Mesothelial cell of epicardium (in vitro differentiated cells): ENCODE data around the gene SDC4. TPM values are rescaled to one million over a fixed set of nuclear protein-coding genes. Genes with fewer than 3 reads are reported as not detected.

ENCODE experiments used
- DNase-seq, 2 experiments: peaks; one replicate each; pipeline ENCODE4 v3.0.0; 2021; ENCODE audit warnings: low spot score in 2 of 2; ENCODE audit not compliant: unreplicated experiment in 2 of 2
- H3K27ac Mint-ChIP-seq: 2 replicates; pipeline ENCODE4 v1.8.0; 2021; ENCODE audit warnings: mixed read lengths
- H3K27me3 Mint-ChIP-seq: 2 replicates; pipeline ENCODE4 v1.8.0; 2021; ENCODE audit warnings: low read depth, mixed read lengths
- H3K36me3 Mint-ChIP-seq: 2 replicates; pipeline ENCODE4 v1.8.0; 2021; ENCODE audit warnings: mixed read lengths
- H3K4me1 Mint-ChIP-seq: 2 replicates; pipeline ENCODE4 v1.8.0; 2021; ENCODE audit warnings: mixed read lengths
- H3K4me3 Mint-ChIP-seq: 2 replicates; pipeline ENCODE4 v1.8.0; 2021; ENCODE audit warnings: mild to moderate bottlenecking, moderate library complexity, mixed read lengths
- H3K9me3 Mint-ChIP-seq: 2 replicates; pipeline ENCODE4 v1.8.0; 2021; ENCODE audit warnings: mixed read lengths
- CTCF ChIP-seq: fragments of 200-600 bp; sonication (generic); IDR thresholded peaks from one replicate; pipeline ENCODE4 v1.5.0; 2021; ENCODE audit warnings: antibody characterized with exemption; ENCODE audit not compliant: unreplicated experiment
- total RNA-seq: library from RNA; stranded (reverse); gene quantifications from 3 replicates; pipeline ENCODE4 v1.2.1, GENCODE V29; 2021

Gene SDC4
- total RNA-seq, 1 donor from 2014 or later, result 46.7 TPM

- peak in 1 of 2 experiments; percentile 62 for DNase-seq
- peaks cover 1% of the 10 kb centered on the region for H3K4me1 Mint-ChIP-seq
- peak; percentile 95 for TF ChIP-seq CTCF
- no peak within 1 kb of the TSS for H3K4me3 Mint-ChIP-seq
- no peaks in the 10 kb centered on the region for H3K9me3 Mint-ChIP-seq
- no peaks in the 10 kb centered on the region for H3K36me3 Mint-ChIP-seq
- H3K27ac Mint-ChIP-seq, result no peak within 1 kb of the TSS
- H3K27me3 Mint-ChIP-seq, result peaks cover 31% of the 10 kb centered on the region
Observed at GRCh38 chr20:45306431-45306982, 41.7 kb downstream of the SDC4 start, which contains the start of gene RBPJL. TSS of gene RBPJL (plus strand) at chr20:45306840. CDS start at chr20:45306923, 83 bp downstream.

GRCh38 chr20:45305262-45305661 is 43.0 kb downstream of the SDC4 start:
- no peak for DNase-seq
- Mint-ChIP-seq H3K4me1 (peaks cover 1% of the 10 kb centered on the region), H3K4me3 (no peak overlapping the region), H3K36me3 (no peaks in the 10 kb centered on the region), H3K27me3 (peaks cover 21% of the 10 kb centered on the region), H3K9me3 (no peaks in the 10 kb centered on the region), H3K27ac (no peak overlapping the region)
- TF ChIP-seq CTCF, result no peak

- no peak for TF ChIP-seq CTCF
- Mint-ChIP-seq H3K27ac (no peak overlapping the region), H3K36me3 (no peaks in the 10 kb centered on the region), H3K27me3 (peaks cover 21% of the 10 kb centered on the region), H3K9me3 (no peaks in the 10 kb centered on the region), H3K4me3 (no peak overlapping the region), H3K4me1 (peaks cover 1% of the 10 kb centered on the region)
- DNase-seq, result no peak
Observed at GRCh38 chr20:45304464-45304999, 43.7 kb downstream of the SDC4 start.

DNA sequence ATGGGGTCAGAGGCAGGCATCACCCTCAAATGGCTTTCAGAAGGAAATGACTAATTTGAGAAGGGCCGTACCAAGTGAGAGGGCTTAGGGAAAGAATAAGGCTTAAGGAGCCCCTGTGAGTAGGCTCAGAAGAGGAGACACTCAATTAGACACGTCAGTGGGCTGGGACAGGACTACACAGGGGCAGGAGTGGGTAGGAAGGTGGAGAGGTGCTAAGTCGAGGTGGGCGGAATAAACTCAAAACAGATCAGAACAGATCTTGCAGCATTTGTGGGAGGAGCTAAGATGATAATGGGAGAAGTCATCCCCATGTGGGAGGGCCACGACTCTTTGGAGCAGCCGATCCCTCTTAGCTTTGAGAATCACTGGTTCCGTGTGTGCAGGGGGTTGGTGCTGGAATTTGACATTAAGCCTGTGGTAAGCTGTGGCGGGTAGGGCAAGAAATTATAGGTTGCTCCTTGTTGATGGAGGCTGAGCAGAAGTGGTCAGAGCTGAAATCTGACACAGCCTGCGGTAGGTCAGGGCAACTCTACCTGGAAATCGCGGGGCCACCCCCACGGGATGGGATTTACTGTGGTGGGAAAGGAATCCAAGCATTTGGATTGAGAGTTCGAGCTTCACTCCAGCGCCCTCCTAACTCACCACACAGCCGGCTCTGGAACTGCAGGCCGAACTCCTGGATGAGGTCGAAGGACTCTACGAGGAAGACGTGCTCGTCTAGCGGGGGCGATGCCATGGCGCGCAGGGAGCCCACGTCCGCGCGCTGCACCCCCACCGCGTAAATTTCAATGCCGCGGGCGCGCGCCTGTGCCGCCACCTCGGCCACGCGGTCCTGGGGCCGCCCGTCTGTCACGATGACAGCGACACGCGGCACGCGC is 44.4 kb downstream of the SDC4 start:
- H3K4me3 Mint-ChIP-seq, result no peak overlapping the region
- H3K4me1 Mint-ChIP-seq, result peaks cover 1% of the 10 kb centered on the region
- TF ChIP-seq CTCF, result no peak
- H3K9me3 Mint-ChIP-seq, result no peaks in the 10 kb centered on the region
- H3K27me3 Mint-ChIP-seq, result peaks cover 19% of the 10 kb centered on the region
- DNase-seq, result no peak
- H3K27ac Mint-ChIP-seq, result no peak overlapping the region
- no peaks in the 10 kb centered on the region for H3K36me3 Mint-ChIP-seq

DNA sequence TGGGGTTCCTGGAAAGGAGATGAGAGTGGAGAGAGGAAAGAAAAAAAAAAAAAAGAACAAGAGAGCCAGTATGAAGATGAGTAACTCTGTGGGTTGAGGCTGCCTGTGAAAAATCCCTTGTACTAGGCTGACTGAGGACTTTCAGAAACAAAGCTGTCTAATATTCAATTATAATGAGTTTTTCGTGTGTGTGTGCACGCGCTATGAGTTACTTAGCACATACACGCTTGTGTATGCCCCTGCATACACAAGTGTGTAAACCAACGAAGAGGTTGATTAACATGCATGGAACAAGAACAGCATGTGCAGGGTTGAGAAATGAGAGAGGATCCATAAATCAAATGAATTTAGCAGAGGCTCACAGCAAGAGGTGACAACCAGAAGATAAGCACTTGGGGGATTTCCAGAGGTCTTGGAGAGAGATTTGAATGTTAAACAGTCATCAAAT is 46.4 kb downstream of the SDC4 start:
- peaks cover 14% of the 10 kb centered on the region for H3K27me3 Mint-ChIP-seq
- H3K36me3 Mint-ChIP-seq, result no peaks in the 10 kb centered on the region
- TF ChIP-seq CTCF, result no peak
- H3K9me3 Mint-ChIP-seq, result no peaks in the 10 kb centered on the region
- no peak overlapping the region for H3K27ac Mint-ChIP-seq
- H3K4me1 Mint-ChIP-seq, result peaks cover 1% of the 10 kb centered on the region
- no peak overlapping the region for H3K4me3 Mint-ChIP-seq
- no peak for DNase-seq
